A673 (cell line): ENCODE results near the gene ECI1. TPM values are rescaled to one million over a fixed set of nuclear protein-coding genes. Genes with fewer than 3 reads are reported as not detected.

Experiments
- Bru-seq: library from RNA; stranded (reverse); fragments of 400-500 nt; gene quantifications from one replicate; lab custom pipeline; 2021; lab: Mats Ljungman, UMichigan
- BruChase-seq, 2 experiments: library from RNA; stranded (reverse); fragments of 400-500 nt; gene quantifications; one replicate each; lab custom pipeline; 2021; lab: Mats Ljungman, UMichigan
- BruUV-seq: library from RNA; stranded (reverse); fragments of 400-500 nt; replicated peaks from 2 replicates; lab custom pipeline; 2021; lab: Mats Ljungman, UMichigan
- CTCF ChIA-PET: fragments of 300-600 bp; sonication (Branson Sonifier 250); formaldehyde crosslinking; loops from one replicate; lab custom pipeline; 2022; ENCODE audit warnings: antibody characterized with exemption; lab: Charles Lee
- POLR2A ChIA-PET: fragments of 300-600 bp; sonication (Branson Sonifier 250); formaldehyde crosslinking; loops from one replicate; lab custom pipeline; 2022; ENCODE audit warnings: antibody characterized with exemption; ENCODE audit not compliant: low non-redundant PET; lab: Charles Lee
- DNase-seq: peaks from one replicate; pipeline ENCODE4 v3.0.0-alpha.2; 2015; ENCODE audit warnings: low spot score
- H3K27ac ChIP-seq: fragments of 200-600 bp; sonication (generic); 2 replicates; pipeline ENCODE4 v1.5.1; 2016; ENCODE audit warnings: mixed run types, low read depth, mild to moderate bottlenecking, mixed read lengths, antibody characterized with exemption, low read length; ENCODE audit not compliant: poor library complexity, severe bottlenecking
- H3K27me3 ChIP-seq: fragments of 200-600 bp; sonication (generic); replicated peaks from 2 replicates; pipeline ENCODE4 v1.6.1; 2017; ENCODE audit warnings: mixed run types, low read depth, mild to moderate bottlenecking, mixed read lengths, antibody characterized with exemption, low read length; ENCODE audit not compliant: insufficient read depth, poor library complexity
- H3K36me3 ChIP-seq: fragments of 200-600 bp; sonication (generic); 2 replicates; pipeline ENCODE4 v1.6.1; 2016; ENCODE audit warnings: mixed run types, mild to moderate bottlenecking, mixed read lengths, antibody characterized with exemption, low read length; ENCODE audit not compliant: insufficient read depth, poor library complexity, severe bottlenecking
- H3K4me1 ChIP-seq: fragments of 200-600 bp; sonication (generic); 2 replicates; pipeline ENCODE4 v1.6.1; 2017; ENCODE audit warnings: mixed run types, mild to moderate bottlenecking, mixed read lengths, antibody characterized with exemption, low read length; ENCODE audit not compliant: insufficient read depth, poor library complexity, severe bottlenecking
- H3K4me3 ChIP-seq: fragments of 200-600 bp; sonication (generic); 2 replicates; pipeline ENCODE4 v1.5.1; 2016; ENCODE audit warnings: low read depth, mixed run types, mild to moderate bottlenecking, mixed read lengths, low read length; ENCODE audit not compliant: poor library complexity, severe bottlenecking
- H3K9me3 ChIP-seq: fragments of 200-600 bp; sonication (generic); 2 replicates; pipeline ENCODE4 v1.6.1; 2016; ENCODE audit warnings: mixed run types, low read depth, mild to moderate bottlenecking, mixed read lengths, antibody characterized with exemption, low read length; ENCODE audit not compliant: poor library complexity, severe bottlenecking
- EZH2 ChIP-seq: fragments of 200-600 bp; sonication (generic); IDR thresholded peaks from 2 replicates; pipeline ENCODE4 v1.6.1; 2017; ENCODE audit warnings: borderline replicate concordance, low read depth, mild to moderate bottlenecking, mixed read lengths, antibody characterized with exemption, low read length; ENCODE audit not compliant: poor library complexity, severe bottlenecking
- intact Hi-C: fragments of 100-400 bp; cut with micrococcal nuclease; formaldehyde crosslinking; loops from one replicate; pipeline ENCODE4 v1.10.0; 2022; ENCODE audit not compliant: unreplicated experiment
- long read RNA-seq: library from polyadenylated mRNA; stranded (forward); transcript quantifications from one replicate; pipeline ENCODE4 v2.0.0, GENCODE V29; 2022
- total RNA-seq: library from RNA; stranded (reverse); gene quantifications from 2 replicates; pipeline ENCODE4 v1.2.3, GENCODE V29; 2021
- TF ChIP-seq, protein P1 (sequence below): fragments of 300-800, 200-600 bp; sonication (generic); conservative IDR thresholded peaks from 2 replicates; pipeline ENCODE4 v1.5.1; 2017; ENCODE audit warnings: low read depth, mild to moderate bottlenecking, antibody characterized with exemption, low read length, moderate library complexity, mixed read lengths

The ECI1 gene
- total RNA-seq: 55.3 and 83.6 TPM in 2 replicates
- Bru-seq, nascent RNA: percentile 64 among the genes with signal in this experiment
- percentile 68 among the genes with signal in this experiment for BruChase-seq, experiment 1, labeled RNA remaining after a 2-hour chase
- BruChase-seq, experiment 2, labeled RNA remaining after a 6-hour chase: percentile 71 among the genes with signal in this experiment
- long read RNA-seq, transcript ECI1-201 (7 exons, 1,541 nt): major isoform, 83 of 143 reads
- long read RNA-seq, transcript ECI1-206 (6 exons, 961 nt): minor isoform, 48 of 143 reads
- long read RNA-seq, partial matches to known transcripts: 4 of 143 reads
- long read RNA-seq, other reads (novel, unspliced or antisense): 7 of 143 reads

DNA sequence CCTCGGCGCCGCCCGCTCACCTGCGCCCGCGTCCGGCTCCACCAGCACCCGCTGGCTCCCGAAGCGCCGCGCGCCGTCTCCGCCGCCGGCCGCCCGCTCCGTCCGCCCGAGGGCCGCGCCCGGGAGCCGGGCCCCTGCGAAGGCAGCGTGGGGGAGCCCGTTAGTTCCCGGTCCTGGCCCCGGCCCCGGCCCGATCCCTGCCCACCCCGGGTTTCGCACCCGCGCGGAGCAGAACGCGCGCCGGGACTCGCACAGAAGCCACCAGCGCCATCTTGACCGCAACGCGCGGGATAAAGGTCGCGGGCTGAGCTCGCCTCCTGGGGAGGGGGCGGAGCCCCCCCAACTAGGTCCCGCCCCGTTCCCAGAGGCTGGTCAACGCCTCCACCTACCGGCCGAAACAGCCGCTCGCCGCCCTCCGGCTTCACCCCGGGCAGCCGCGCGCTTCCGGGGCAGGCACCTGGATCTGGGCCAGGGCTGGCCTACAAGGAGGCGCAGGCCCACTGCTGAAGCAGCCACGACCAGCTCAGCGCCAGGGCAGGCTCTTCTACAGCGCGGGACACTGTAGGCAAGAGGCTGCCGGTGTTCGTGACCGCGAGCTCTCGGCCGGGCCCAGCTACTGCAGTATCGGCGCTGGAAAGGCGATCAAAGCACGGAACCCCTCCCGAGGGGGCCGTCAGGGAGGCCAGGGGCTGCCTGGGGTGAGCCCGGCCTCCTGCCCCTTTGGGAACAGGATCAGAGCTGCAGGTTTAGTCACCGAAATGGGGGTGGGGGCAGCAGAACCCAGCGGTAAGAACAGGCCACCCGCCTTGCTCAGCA is at the start of gene ECI1:
Gene ECI1, minus strand, starts transcription at position 292 of the 816 bp plus-strand sequence. Its CDS starts 21 bp downstream, at position 271.
- POLR2A ChIA-PET: interaction anchor here (0.5 to 0.7 kb wide), 2 partner anchors 25 to 284 kb away, joined by 3 read pairs; no protein-coding TSS in a partner anchor
- CTCF ChIA-PET: interaction anchor here (0.6 to 0.9 kb wide), 2 partner anchors 193 to 235 kb away, joined by 3 read pairs; no protein-coding TSS in a partner anchor
- H3K4me1 ChIP-seq: peaks cover 18% of the 10 kb centered on the region
- peak within 1 kb of the TSS; percentile 77 for H3K4me3 ChIP-seq
- intact Hi-C loops: no loop called here
- H3K36me3 ChIP-seq: peaks cover 40% of the 10 kb centered on the region
- H3K27ac ChIP-seq: peak within 1 kb of the TSS; percentile 90
- no peak for TF ChIP-seq EZH2
- TF ChIP-seq, protein P1, sequence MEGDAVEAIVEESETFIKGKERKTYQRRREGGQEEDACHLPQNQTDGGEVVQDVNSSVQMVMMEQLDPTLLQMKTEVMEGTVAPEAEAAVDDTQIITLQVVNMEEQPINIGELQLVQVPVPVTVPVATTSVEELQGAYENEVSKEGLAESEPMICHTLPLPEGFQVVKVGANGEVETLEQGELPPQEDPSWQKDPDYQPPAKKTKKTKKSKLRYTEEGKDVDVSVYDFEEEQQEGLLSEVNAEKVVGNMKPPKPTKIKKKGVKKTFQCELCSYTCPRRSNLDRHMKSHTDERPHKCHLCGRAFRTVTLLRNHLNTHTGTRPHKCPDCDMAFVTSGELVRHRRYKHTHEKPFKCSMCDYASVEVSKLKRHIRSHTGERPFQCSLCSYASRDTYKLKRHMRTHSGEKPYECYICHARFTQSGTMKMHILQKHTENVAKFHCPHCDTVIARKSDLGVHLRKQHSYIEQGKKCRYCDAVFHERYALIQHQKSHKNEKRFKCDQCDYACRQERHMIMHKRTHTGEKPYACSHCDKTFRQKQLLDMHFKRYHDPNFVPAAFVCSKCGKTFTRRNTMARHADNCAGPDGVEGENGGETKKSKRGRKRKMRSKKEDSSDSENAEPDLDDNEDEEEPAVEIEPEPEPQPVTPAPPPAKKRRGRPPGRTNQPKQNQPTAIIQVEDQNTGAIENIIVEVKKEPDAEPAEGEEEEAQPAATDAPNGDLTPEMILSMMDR: peak; percentile 66
- H3K27me3 ChIP-seq: no peaks in the 10 kb centered on the region
- no peaks in the 10 kb centered on the region for H3K9me3 ChIP-seq
- DNase-seq: peak; percentile 87
- no TSS peak for BruUV-seq

GRCh38 chr16:2299915-2300192 is 48.5 kb upstream of the ECI1 start:
- no peak for DNase-seq
- Histone ChIP-seq H3K27me3 (no peaks in the 10 kb centered on the region), H3K4me1 (no peaks in the 10 kb centered on the region), H3K9me3 (no peaks in the 10 kb centered on the region), H3K27ac (no peak overlapping the region), H3K36me3 (no peaks in the 10 kb centered on the region), H3K4me3 (no peak overlapping the region)
- intact Hi-C loops: no loop called here
- ChIA-PET CTCF (no interaction called here), POLR2A (no interaction called here)
- BruUV-seq: no TSS peak
- TF ChIP-seq, protein P1: no peak
- no peak for TF ChIP-seq EZH2

- Histone ChIP-seq H3K27ac (no peak overlapping the region), H3K4me3 (no peak overlapping the region), H3K4me1 (no peaks in the 10 kb centered on the region), H3K36me3 (no peaks in the 10 kb centered on the region), H3K9me3 (no peaks in the 10 kb centered on the region), H3K27me3 (no peaks in the 10 kb centered on the region)
- ChIA-PET POLR2A (no interaction called here), CTCF (no interaction called here)
- intact Hi-C loops: no loop called here
- TF ChIP-seq EZH2: no peak
- TF ChIP-seq, protein P1: no peak
- DNase-seq: no peak
- no TSS peak for BruUV-seq
These were observed 47.9 kb upstream of the ECI1 start for GRCh38 chr16:2299121-2299914.
